Measurements from ENCODE around the gene TBXAS1.

Gene TBXAS1

GRCh38 chr7:140048989-140049338 is 219.9 kb downstream of the TBXAS1 start:
- no peak for TF ChIP-seq CTCF (IDR thresholded peaks at IDR 0.05; ENCODE audit: low read depth, low read length)
- H3K4me3 ChIP-seq (ENCODE audit: low read depth, low read length), result no peak overlapping the region

- no peak overlapping the region for H3K4me3 ChIP-seq (ENCODE audit: low read depth, low read length)
- TF ChIP-seq CTCF (IDR thresholded peaks at IDR 0.05; ENCODE audit: low read depth, low read length), result no peak
Measured at GRCh38 chr7:140049339-140050024, 220.4 kb downstream of the TBXAS1 start.

GRCh38 chr7:140050100-140050499 is 221.0 kb downstream of the TBXAS1 start:
- no peak overlapping the region for H3K4me3 ChIP-seq (ENCODE audit: low read depth, low read length)
- no peak for TF ChIP-seq CTCF (IDR thresholded peaks at IDR 0.05; ENCODE audit: low read depth, low read length)

- no peak overlapping the region for H3K4me3 ChIP-seq (ENCODE audit: low read depth, low read length)
- no peak for TF ChIP-seq CTCF (IDR thresholded peaks at IDR 0.05; ENCODE audit: low read depth, low read length)
Measured at GRCh38 chr7:140051820-140052219, 222.8 kb downstream of the TBXAS1 start.

GRCh38 chr7:140053812-140054539 is 224.9 kb downstream of the TBXAS1 start:
- TF ChIP-seq CTCF (IDR thresholded peaks at IDR 0.05; ENCODE audit: low read depth, low read length), result no peak
- no peak overlapping the region for H3K4me3 ChIP-seq (ENCODE audit: low read depth, low read length)

- no peak for TF ChIP-seq CTCF (IDR thresholded peaks at IDR 0.05; ENCODE audit: low read depth, low read length)
- H3K4me3 ChIP-seq (ENCODE audit: low read depth, low read length), result no peak overlapping the region
Measured at GRCh38 chr7:140054751-140055150, 225.7 kb downstream of the TBXAS1 start.

- TF ChIP-seq CTCF (IDR thresholded peaks at IDR 0.05; ENCODE audit: low read depth, low read length), result no peak
- no peak overlapping the region for H3K4me3 ChIP-seq (ENCODE audit: low read depth, low read length)
Measured at GRCh38 chr7:140055833-140056232, 226.8 kb downstream of the TBXAS1 start.

Data from WI38 (cell line).